Sigmoid colon (tissue), 7 donors: ENCODE data around the gene ANTXR1. TPM values are rescaled to one million over a fixed set of nuclear protein-coding genes. Genes with fewer than 3 reads are reported as not detected.

Experiments used
- DNase-seq: peaks from one replicate; pipeline ENCODE4 v3.0.0-alpha.2; 2019
- H3K27ac ChIP-seq, 4 donors: fragments of 200-600 bp; sonication (generic); one replicate each; pipeline ENCODE4 v1.5.1; 2016 to 2019; ENCODE audit warnings: mild to moderate bottlenecking in 1 of 4
- H3K27me3 ChIP-seq, 3 donors: fragments of 200-600 bp; sonication (generic); one replicate each; pipeline ENCODE4 v1.5.1; 2019; ENCODE audit warnings: mild to moderate bottlenecking in 1 of 3
- H3K36me3 ChIP-seq, 4 donors: fragments of 200-600 bp; sonication (generic); one replicate each; pipeline ENCODE4 v1.5.1; 2016 to 2019
- H3K4me1 ChIP-seq, 4 donors: fragments of 200-600 bp; sonication (generic); one replicate each; pipeline ENCODE4 v1.5.1; 2017 to 2019
- H3K4me3 ChIP-seq, 4 donors: fragments of 200-600 bp; sonication (generic); one replicate each; pipeline ENCODE4 v1.5.1; 2017 to 2019; ENCODE audit warnings: mild to moderate bottlenecking in 2 of 4, moderate library complexity in 1 of 4
- H3K9me3 ChIP-seq, 4 donors: fragments of 200-600 bp in 3 of 4; sonication (generic) in 3 of 4; one replicate each; pipeline versions ENCODE4 v1.5.1 to v1.6.1; 2013 to 2019
- CTCF ChIP-seq, 4 experiments: fragments of 450-650 bp in 3 of 4; fragments of 200-600 bp in 1 of 4; IDR thresholded peaks; one replicate each; pipeline ENCODE4 v1.5.1; 2016 to 2019; ENCODE audit warnings: antibody characterized with exemption in 4 of 4, mild to moderate bottlenecking in 3 of 4, moderate library complexity in 2 of 4
- EP300 ChIP-seq, 4 donors: sonication (generic); formaldehyde crosslinking; IDR thresholded peaks; one replicate each; pipeline ENCODE4 v1.6.1; 2017; ENCODE audit warnings: antibody characterized with exemption in 4 of 4
- POLR2A ChIP-seq, 2 donors: fragments of 450-650 bp; IDR thresholded peaks; one replicate each; pipeline ENCODE4 v1.6.1; 2016; ENCODE audit warnings: antibody characterized with exemption in 2 of 2, mild to moderate bottlenecking in 2 of 2, moderate library complexity in 2 of 2
- POLR2AphosphoS5 ChIP-seq, 4 donors: sonication (generic); formaldehyde crosslinking; IDR thresholded peaks; one replicate each; pipeline ENCODE4 v1.6.1; 2017; ENCODE audit warnings: antibody characterized with exemption in 4 of 4
- WGBS, 2 donors: extraction: QIAGEN DNeasy Blood & Tissue Kit; methylation state at CpG; one replicate each; pipeline ENCODE4 v1.1.7; 2013; 5-methylcytosine and 5-hydroxymethylcytosine counted together
- intact Hi-C: fragments of 100-400 bp; cut with DNase I; formaldehyde crosslinking; loops from one replicate; pipeline ENCODE4 v1.15.1; 2023
- polyA plus RNA-seq, 3 donors: library from polyadenylated mRNA; stranded (reverse); fragments of 200-250 nt; gene quantifications; one replicate each; pipeline ENCODE4 v1.2.3, GENCODE V29; 2013
- total RNA-seq, 4 donors: library from RNA; depleted of rRNA; stranded (reverse); fragments of >200 nt; gene quantifications; one replicate each; pipeline ENCODE4 v1.1.0, GENCODE V29; 2016
- donor health status: healthy with polysubstance abuse.
- donor health status: Bipolar disorder and iron deficiency.
- donor health status: healthy.

Gene ANTXR1
- total and polyA plus RNA-seq, 7 donors: 3.0 to 79.8 (median 44.6) TPM

DNA sequence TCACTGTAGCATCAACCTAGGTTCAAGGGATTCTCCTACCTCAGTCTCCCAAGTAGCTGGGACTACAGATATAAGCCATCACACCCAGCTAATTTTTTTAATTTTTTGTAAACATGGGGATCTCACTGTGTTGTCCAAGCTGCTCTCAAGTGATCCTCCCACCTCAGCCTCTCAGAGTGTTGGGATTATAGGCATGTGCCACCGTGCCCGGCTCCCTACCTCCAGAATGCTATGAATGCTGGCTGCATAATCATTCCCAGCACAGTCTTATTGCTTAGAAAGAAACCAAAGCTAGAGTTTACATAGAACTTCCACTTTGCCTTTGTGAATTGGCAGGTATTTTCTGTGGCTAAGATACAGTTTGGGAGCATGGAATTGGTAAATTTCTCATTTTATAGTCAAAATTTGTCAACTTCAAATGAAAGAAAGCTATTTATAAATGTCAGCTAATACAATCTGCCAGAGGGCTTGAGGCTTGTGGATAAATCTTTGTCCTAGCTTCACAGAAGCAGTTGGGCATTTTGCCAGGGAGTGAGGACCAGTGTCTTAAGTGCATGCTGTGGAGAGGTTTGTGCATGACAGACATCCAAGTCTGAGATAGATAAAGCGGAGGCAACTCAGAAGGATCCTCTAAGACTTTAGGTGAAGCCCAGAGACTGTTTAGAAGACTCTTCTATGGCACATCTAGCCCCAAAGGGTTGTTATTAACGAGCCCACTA lies 175.4 kb downstream of the ANTXR1 start:
- 74 to 91% methylated on average over 4 of the region's 4 CpGs for WGBS, 2 donors
- H3K36me3 ChIP-seq: peaks cover 0 to 40% (median 4%) of the 10 kb centered on the region in 4 donors
- no peaks in the 10 kb centered on the region for H3K27me3 ChIP-seq
- peak overlapping the region in 1 of 4 donors; percentile 7 for H3K27ac ChIP-seq
- H3K4me3 ChIP-seq: no peak overlapping the region
- H3K9me3 ChIP-seq: no peaks in the 10 kb centered on the region
- H3K4me1 ChIP-seq: peaks cover 0 to 20% (median 9%) of the 10 kb centered on the region in 4 donors
- TF ChIP-seq EP300 (IDR thresholded peaks at IDR 0.05) (no peak), CTCF (IDR thresholded peaks at IDR 0.05) (no peak), POLR2AphosphoS5 (IDR thresholded peaks at IDR 0.05) (no peak), POLR2A (IDR thresholded peaks at IDR 0.05) (no peak)
- DNase-seq: no peak
- intact Hi-C loops: no loop called here

DNA sequence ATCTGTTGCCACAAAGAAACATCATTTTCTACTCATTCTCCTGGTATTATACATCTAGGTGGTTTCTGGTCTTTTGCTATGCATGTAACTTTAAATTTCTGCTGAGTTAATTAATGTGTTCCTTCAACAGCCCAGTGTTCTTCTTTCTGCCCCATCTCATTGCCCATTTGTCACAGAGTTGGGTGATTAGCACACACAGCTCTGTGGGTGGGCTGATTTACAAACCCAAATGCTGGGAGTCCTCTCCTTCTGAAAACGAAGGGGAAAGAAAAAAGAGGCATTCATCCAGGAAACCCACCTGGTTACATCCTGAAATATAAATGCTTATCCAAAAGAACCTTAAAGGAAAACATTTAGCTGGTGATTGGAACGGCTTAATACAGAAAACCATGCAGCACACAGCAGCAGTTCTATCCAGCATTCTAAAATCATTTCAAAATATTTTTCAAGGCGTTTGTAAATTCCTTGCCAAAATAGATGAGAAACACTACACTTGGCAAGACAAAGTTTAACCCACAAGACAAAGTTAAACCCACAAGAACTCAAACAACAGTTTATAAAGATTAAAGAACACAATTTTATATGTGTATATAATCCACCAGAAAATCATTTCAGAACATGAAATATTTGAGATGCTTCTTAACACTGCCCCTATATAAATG lies 177.9 kb downstream of the ANTXR1 start:
- intact Hi-C loops: no loop called here
- Histone ChIP-seq H3K36me3 (peaks cover 0 to 33% (median 11%) of the 10 kb centered on the region in 4 donors), H3K4me1 (peaks cover 0 to 30% (median 15%) of the 10 kb centered on the region in 4 donors), H3K9me3 (no peaks in the 10 kb centered on the region), H3K27ac (peak overlapping the region in 2 of 4 donors; percentile 19 to 46), H3K27me3 (no peaks in the 10 kb centered on the region), H3K4me3 (no peak overlapping the region)
- DNase-seq: no peak
- TF ChIP-seq EP300 (IDR thresholded peaks at IDR 0.05) (no peak), POLR2AphosphoS5 (IDR thresholded peaks at IDR 0.05) (no peak), POLR2A (IDR thresholded peaks at IDR 0.05) (no peak), CTCF (IDR thresholded peaks at IDR 0.05) (no peak)
- 58 to 76% methylated on average over 3 of the region's 3 CpGs for WGBS, 2 donors

DNA sequence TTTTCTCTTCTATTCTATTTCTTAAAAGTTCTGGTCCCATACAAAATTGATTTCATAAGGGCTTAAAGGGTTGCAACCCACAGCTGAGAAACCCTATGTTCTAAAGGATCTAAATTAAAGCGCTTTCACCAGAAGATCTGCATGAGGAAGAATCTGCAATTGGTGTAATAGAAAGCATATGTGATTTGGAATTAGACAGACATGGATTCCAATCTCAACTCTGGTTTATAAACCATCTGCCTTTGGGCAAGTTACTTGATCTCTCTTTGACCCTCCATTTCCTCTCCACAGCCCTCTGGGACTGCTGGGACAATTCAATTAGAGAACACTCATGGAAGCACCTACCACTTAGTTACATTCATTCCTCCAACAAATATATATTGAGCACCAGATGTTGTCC lies 178.7 kb downstream of the ANTXR1 start:
- no peak for DNase-seq
- no peaks in the 10 kb centered on the region for H3K27me3 ChIP-seq
- no peak overlapping the region for H3K4me3 ChIP-seq
- H3K27ac ChIP-seq: no peak overlapping the region
- peaks cover 0 to 38% (median 19%) of the 10 kb centered on the region in 4 donors for H3K4me1 ChIP-seq
- peaks cover 0 to 25% (median 11%) of the 10 kb centered on the region in 4 donors for H3K36me3 ChIP-seq
- H3K9me3 ChIP-seq: no peaks in the 10 kb centered on the region
- WGBS, 2 donors: 96 to 99% methylated on average over 1 of the region's 1 CpG
- TF ChIP-seq POLR2A (IDR thresholded peaks at IDR 0.05): no peak
- no peak for TF ChIP-seq POLR2AphosphoS5 (IDR thresholded peaks at IDR 0.05)
- TF ChIP-seq EP300 (IDR thresholded peaks at IDR 0.05): no peak
- TF ChIP-seq CTCF (IDR thresholded peaks at IDR 0.05): no peak
- intact Hi-C loops: no loop called here

- TF ChIP-seq POLR2AphosphoS5 (IDR thresholded peaks at IDR 0.05) (no peak), EP300 (IDR thresholded peaks at IDR 0.05) (no peak)
- no peak for DNase-seq
- Histone ChIP-seq H3K27ac (no peak overlapping the region), H3K4me1 (peaks cover 0 to 42% (median 20%) of the 10 kb centered on the region in 4 donors), H3K36me3 (peaks cover 0 to 21% (median 11%) of the 10 kb centered on the region in 4 donors), H3K4me3 (no peak overlapping the region), H3K9me3 (no peaks in the 10 kb centered on the region), H3K27me3 (no peaks in the 10 kb centered on the region)
- intact Hi-C loops: no loop called here
- 50 to 78% methylated on average over 11 of the region's 11 CpGs for WGBS, 2 donors
Measured at GRCh38 chr2:69192176-69192945, 179.4 kb downstream of the ANTXR1 start.

- Histone ChIP-seq H3K4me3 (no peak overlapping the region), H3K27ac (peak overlapping the region in 2 of 4 donors; percentile 23 to 70), H3K9me3 (no peaks in the 10 kb centered on the region), H3K27me3 (no peaks in the 10 kb centered on the region), H3K4me1 (peaks cover 0 to 38% (median 17%) of the 10 kb centered on the region in 4 donors), H3K36me3 (peaks cover 0 to 25% (median 11%) of the 10 kb centered on the region in 4 donors)
- intact Hi-C loops: no loop called here
- DNase-seq: no peak
- no peak for TF ChIP-seq POLR2A (IDR thresholded peaks at IDR 0.05)
- TF ChIP-seq EP300 (IDR thresholded peaks at IDR 0.05): no peak
- no peak for TF ChIP-seq CTCF (IDR thresholded peaks at IDR 0.05)
- no peak for TF ChIP-seq POLR2AphosphoS5 (IDR thresholded peaks at IDR 0.05)
Measured at GRCh38 chr2:69195706-69196105, 182.7 kb downstream of the ANTXR1 start.
